Activated CD4-positive, alpha-beta T cell treated with anti-CD3 and anti-CD28 coated beads, Interleukin-2, Interleukin-4, amounts not matched to agents 100 ng/mL and 50 ng/mL, durations not matched to agents 16 hours and 8 hours (primary cell): ENCODE measurements around the gene CAMTA2.
A peak's percentile ranks its signal among the peaks of the same experiment; 100 is the strongest.
"Not testable (repeated sequence)": the region's sequence is repeated elsewhere in the genome, so short reads cannot be mapped to it uniquely, and the experiment has no call there.

Experiments
- DNase-seq: peaks from one replicate; pipeline ENCODE4 v3.0.0-alpha.2; 2020; ENCODE audit warnings: low spot score

The CAMTA2 gene, protein sequence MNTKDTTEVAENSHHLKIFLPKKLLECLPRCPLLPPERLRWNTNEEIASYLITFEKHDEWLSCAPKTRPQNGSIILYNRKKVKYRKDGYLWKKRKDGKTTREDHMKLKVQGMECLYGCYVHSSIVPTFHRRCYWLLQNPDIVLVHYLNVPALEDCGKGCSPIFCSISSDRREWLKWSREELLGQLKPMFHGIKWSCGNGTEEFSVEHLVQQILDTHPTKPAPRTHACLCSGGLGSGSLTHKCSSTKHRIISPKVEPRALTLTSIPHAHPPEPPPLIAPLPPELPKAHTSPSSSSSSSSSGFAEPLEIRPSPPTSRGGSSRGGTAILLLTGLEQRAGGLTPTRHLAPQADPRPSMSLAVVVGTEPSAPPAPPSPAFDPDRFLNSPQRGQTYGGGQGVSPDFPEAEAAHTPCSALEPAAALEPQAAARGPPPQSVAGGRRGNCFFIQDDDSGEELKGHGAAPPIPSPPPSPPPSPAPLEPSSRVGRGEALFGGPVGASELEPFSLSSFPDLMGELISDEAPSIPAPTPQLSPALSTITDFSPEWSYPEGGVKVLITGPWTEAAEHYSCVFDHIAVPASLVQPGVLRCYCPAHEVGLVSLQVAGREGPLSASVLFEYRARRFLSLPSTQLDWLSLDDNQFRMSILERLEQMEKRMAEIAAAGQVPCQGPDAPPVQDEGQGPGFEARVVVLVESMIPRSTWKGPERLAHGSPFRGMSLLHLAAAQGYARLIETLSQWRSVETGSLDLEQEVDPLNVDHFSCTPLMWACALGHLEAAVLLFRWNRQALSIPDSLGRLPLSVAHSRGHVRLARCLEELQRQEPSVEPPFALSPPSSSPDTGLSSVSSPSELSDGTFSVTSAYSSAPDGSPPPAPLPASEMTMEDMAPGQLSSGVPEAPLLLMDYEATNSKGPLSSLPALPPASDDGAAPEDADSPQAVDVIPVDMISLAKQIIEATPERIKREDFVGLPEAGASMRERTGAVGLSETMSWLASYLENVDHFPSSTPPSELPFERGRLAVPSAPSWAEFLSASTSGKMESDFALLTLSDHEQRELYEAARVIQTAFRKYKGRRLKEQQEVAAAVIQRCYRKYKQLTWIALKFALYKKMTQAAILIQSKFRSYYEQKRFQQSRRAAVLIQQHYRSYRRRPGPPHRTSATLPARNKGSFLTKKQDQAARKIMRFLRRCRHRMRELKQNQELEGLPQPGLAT

DNA sequence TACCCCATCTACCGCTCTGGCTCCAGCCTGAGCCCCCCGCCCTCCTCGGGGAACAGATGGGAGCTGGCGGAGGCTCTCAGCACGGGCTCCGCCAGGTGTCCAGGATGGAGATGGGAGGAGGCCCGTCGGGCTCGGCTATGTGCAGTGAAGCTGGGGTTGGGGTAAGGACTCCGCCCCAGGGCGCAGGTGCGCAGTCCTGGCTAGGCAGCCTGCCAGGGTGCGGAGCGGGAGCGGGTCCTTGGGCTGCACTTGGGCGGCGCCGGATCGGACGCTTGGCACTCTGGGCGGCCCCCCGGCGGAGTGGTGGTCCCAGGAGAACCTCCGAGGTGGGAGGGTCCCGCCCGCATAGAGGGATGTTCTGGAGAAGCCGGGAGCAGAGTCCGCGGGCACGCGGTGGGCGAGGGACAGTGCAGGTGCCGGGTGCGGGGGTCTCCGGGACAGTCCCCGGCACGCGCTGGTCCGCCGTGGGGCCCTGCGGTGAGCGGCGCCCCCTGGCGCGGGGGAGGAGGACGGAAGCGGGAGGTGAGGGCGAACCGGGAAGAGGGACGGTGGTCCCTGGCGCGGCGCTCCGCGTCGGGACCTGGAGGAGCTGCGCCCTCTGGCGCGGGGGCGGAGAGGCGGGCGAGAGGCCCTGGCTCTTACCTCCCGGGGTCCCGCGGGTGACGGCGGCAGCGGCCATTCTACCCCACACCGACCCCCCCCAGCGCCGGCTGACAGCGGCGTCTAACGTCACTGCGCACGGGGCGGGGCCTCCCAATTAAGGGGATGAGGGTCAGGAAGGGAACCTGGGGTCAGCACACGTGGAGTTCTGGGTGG lies at the start of gene CAMTA2:
Gene CAMTA2 (minus strand): TSS at position 725 of the 816 bp plus-strand sequence. CDS start 1,453 bp downstream, outside the sequence.
- DNase-seq, result peak; percentile 89

DNA sequence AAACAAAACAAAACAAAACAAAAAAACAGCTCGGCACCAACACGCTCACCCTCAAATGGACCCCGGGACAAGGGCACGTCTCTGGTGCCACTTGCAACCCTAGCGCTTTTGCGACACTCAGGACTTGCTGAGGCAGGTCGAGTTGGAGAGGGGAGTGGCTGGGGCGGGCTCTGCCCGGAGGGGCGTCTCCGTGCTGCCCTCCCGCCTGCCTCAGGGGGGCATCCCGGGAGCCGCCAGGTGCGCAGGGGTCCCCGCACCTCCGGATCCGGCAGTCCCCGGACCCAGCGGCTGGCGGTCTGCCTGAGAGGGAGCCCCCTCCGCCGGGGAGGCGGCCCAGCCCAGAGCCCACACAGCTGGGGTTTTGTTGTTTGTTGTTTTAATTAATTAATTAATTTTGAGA lies 47.8 kb upstream of the CAMTA2 start, which contains the start of gene SLC52A1:
Gene SLC52A1 (minus strand): TSS at position 112 of the 400 bp plus-strand sequence. CDS start 820 bp downstream, outside the sequence.
- no peak for DNase-seq

DNA sequence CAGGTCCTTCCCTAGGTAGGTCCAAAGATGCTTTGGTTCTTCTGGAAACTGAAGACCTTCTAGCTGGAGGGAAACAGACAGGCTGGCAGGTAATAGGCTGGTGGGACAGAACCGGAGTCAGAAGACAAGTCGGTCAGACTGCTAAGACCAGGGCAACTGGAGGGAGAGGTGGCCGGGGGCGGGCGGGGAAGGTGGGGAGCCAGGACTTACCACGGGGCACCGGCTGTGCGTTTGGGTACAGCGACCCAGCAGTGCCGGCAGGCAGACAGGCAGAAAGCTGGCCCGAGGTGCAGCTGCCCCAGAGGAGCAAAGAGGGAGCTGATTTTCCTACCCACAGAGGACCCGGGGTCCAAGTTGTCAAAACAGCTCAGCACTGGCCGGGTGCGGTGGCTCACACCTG lies 47.2 kb upstream of the CAMTA2 start:
- no peak for DNase-seq

DNA sequence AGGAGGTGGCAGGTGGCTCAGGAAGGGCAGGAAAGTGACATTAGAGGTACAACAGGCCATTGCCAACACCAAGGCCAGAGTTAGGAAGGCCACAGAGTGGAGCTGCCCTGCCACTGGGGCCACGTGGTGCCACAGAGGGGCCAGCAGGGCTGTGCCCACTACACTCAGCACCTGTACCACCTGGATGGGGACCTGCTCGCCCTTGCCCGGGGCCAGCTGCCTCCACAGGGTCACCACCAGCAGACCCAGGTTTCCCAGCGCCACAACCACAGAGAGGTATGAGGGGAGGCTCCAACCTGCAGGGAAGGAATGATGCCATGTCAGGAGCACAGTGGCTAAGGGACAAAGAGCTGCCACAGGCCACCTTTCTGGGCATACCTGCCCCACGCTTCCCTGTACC lies 46.6 kb upstream of the CAMTA2 start:
- no peak for DNase-seq

DNA sequence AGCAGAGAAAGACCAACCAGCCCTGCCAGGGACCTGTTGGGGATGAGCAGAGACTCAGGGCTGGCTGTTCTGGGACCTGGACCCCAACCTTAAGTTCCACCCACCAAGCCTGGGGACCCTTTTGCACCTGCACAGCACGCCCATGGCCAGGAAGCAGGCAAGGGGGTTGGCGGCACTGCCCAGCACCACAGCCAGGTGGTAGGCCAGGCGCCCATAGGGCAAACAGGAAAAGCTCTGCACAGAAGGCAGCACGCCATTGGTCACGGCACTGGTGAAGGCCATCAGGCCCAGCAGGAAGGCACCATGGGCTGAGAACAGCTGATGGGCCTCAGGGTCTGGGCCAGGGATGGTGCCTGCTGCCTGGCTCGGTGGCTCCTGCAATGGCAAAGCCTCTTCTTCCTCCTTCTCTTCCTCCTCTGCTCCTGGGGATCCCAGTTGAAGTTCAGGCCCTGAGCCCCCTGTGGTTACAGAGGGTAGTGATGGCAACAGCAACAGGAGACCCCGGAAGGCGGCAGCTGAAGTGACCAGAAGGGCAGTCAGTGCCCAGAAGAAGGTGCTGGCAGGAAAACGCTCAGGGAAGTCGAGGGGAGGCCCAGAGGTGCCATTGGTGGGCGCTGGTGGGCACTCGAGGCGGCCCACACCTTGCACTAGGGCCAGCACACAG lies 46.0 kb upstream of the CAMTA2 start:
- DNase-seq, result no peak

DNA sequence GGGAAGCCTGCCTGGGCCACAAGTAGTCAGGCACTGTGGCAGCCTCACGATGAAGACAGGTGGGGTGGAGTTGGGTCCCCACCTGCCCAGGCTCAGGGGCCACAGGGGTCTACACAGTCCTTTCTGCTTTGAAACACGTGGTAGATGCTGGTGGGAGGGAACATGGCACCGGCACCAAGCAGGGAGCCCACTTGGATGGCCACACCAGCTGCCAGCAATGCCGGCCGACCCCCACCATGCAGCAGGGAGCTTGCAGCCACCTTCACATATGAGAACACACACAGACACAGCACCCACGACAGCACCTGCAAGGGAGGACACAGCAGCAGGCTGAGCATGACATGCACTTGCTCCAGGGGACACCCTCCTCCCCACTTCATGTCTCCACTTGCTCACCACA lies 45.4 kb upstream of the CAMTA2 start:
- DNase-seq, result no peak

DNA sequence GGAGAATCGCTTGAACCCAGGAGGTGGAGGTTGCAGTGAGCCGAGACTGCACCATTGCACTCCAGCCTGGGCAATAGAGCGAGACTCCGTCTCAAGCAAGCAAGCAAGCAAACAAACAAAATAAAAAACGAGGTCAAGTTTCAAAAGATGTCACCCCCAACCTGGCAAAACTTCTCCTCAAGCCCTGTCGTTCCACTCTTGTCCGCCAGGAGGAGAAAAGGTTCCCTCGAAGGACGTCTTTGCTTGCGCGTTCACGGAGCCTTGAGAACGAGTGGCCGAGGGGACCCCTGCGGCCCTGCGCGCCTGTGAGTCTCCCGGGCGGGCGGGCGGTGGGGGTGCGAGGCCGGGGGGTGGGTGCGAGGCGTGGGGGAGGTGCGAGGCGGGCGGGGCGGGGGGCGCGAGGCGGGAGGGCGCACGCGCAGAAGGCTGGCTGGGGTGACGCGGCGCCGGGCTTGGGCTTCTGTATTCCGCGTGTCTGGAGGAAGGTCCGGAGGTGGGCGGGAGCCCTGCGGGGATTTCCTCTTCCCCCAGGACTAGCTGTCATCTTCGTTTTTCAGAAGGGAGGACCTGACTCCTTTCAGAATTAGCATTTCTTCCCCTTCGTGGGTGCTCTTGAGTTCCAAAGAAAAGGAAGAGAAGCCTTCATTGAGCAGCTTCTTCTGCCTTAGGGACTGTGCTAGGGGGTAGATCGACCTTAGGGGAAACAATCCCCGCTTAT lies 44.0 kb upstream of the CAMTA2 start:
- peak; percentile 84 for DNase-seq

DNA sequence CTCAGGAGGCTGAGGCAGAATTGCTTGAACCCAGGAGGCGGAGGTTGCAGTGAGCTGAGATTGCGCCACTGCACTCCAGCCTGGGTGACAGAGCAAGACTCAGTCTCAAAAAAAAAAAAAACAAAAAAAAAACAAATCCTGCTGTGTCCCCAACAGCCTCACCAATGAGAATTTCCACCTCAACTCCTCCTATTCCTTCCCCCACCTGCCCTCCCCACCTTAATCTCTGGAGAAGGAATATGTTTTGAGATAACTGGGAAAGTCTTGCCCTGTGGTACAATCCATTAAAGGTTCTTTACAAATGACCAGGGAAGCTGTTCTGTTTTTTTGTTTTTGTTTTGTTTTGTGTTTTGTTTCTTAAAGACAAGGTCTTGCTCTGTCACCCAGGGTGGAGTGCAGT lies 42.7 kb upstream of the CAMTA2 start:
- DNase-seq, result not testable (repeated sequence)

DNA sequence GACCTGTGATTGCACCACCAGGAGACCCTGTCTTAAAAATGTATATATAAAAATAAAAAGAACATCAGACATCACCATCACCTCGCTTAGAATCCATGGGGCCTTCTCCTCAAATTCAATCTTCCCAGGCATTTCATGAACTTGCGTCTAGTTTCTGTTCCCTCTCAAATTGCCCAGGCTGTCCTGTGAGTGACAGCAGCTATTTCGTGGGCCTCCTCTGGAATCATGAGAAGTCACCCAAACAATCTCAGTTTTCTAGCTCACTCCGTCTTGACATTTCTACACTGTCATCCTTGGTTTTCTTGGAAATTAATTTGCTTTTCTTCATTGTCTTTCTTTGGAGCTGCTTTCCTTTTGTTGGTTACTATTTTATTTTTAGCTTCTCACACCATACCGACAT lies 40.4 kb upstream of the CAMTA2 start:
- DNase-seq, result no peak

DNA sequence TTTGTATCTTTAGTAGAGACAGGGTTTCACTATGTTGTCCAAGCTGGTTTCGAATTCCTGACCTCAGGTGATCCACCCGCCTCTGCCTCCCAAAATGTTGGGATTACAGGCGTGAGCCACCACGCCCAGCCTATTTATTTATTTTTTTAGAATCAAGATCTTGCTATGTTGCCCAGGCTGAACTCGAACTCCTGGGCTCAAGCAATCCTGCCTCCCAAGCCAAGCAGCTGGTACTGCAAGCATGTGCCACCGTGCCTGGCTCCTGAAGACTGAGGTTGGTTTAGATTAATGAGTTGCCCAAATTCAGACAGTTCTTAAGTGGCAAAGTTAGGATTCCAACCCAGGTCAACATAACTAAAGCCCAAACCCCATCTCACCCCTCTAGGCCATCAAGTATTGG lies 39.8 kb upstream of the CAMTA2 start:
- no peak for DNase-seq

DNA sequence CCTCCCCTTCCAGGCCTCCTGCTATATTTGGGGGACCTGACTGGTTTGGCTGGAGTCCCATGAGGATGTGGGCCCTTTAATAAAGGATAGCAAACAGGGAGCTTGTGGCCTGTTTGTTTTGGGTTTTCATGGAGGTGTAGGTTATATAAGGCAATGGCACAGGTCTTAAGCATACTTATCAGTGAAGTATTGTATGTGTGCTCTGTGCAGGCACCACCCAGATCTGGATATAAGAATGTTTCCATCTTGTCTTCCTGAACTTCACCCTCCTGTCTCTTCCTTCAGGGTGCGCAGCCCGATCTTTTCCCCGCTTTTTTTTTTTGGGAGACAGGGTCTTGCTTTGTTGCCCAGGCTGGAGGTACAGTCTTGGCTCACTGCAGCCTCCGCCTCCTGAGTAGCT lies 37.1 kb upstream of the CAMTA2 start:
- DNase-seq, result no peak

DNA sequence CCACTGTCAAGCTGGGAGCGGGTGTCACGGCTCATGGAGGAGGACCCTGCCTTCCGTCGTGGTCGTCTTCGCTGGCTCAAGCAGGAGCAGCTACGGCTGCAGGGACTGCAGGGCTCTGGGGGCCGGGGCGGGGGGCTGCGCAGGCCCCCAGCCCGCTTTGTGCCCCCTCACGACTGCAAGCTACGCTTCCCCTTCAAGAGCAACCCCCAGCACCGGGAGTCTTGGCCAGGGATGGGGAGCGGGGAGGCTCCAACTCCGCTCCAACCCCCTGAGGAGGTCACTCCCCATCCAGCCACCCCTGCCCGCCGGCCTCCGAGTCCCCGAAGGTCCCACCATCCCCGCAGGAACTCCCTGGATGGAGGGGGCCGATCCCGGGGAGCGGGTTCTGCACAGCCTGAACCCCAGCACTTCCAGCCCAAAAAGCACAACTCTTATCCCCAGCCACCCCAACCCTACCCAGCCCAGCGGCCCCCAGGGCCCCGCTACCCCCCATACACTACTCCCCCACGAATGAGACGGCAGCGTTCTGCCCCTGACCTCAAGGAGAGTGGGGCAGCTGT lies 36.2 kb upstream of the CAMTA2 start:
- no peak for DNase-seq

DNA sequence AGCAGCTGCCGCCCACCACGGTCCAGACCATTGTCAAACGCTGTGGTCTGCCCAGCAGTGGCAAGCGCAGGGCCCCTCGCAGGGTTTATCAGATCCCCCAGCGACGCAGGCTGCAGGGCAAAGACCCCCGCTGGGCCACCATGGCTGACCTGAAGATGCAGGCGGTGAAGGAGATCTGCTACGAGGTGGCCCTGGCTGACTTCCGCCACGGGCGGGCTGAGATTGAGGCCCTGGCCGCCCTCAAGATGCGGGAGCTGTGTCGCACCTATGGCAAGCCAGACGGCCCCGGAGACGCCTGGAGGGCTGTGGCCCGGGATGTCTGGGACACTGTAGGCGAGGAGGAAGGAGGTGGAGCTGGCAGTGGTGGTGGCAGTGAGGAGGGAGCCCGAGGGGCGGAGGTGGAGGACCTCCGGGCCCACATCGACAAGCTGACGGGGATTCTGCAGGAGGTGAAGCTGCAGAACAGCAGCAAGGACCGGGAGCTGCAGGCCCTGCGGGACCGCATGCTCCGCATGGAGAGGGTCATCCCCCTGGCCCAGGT lies 34.8 kb upstream of the CAMTA2 start:
- no peak for DNase-seq

DNA sequence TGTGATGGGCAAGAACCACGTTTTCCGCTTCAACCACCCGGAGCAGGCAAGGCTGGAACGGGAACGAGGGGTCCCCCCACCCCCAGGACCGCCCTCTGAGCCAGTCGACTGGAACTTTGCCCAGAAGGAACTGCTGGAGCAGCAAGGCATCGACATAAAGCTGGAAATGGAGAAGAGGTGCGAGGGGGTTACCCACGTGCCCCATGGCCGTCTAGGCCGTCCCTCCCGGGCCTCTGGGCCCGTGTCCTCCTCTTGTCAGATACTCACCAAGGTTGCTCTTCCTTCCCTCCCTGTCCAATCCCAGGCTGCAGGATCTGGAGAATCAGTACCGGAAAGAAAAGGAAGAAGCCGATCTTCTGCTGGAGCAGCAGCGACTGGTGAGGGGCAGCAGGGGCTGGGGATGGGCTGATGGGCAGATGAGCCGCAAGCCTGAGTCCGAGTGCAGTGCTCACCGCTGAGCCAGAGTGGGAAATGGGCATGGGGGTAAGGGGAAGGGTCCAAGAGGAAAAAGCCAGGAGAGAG lies 33.1 kb upstream of the CAMTA2 start:
- no peak for DNase-seq

DNA sequence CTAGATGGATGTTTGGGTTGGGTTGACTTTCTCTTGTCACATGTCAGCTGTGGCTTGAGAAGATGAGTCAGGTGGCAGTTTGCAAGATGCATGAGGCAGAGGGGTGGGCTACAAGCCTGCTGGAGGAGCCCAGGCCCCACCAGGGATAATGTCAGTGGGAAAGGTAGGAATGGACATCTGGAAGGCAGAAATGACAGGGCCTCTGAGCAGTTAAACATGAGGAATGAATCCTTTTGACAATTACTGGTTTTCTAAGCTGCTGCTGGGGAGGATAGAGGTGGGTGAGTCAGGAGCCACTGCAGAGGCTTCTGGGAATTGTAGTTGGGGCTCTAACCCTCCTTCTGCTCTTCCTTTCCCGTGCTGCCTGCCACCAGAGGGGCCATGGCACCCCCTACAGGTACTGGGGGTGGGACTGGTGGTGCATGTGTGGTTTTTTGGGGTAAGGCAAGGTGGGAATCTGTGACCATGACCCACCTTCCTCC lies 32.0 kb upstream of the CAMTA2 start:
- peak; percentile 42 for DNase-seq

DNA sequence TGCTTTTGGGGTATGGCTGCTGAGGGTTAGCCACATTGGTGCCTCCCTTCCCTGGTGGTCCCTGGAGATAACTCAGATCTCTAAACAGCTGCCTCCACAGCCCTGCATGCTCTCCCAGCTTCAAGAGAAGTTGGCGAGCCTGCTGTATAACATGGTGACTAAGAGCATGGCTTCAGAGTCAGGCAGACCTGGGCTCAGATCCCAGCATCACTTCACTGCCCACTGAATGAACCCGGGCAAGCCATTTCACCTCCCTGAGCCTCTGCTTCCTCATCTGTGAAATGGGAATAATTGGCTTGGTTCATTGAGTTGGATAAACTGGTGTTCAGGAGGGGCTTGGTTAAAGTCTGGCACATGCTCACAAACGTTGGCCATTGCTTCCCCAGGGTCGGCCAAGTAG lies 26.9 kb upstream of the CAMTA2 start:
- DNase-seq, result no peak

DNA sequence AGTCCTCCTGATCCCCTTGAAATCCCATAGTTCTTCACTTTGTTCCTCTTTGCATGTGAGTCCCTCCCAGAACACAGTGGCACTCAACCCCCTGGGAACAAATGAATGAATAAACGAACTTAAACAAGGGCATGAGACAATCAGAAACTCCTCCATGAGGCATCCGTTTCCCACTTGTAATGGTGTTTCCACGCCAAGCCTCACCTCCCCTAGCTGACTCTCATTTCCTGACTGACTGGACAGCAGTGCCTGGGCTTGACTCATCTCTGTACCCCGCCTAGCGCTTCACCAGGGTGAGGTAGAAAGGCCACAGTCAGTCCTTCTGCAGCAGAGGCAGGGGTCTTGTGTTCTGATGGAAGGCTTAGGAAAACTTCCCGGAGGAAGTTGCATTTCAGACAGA lies 24.5 kb upstream of the CAMTA2 start:
- DNase-seq, result peak; percentile 82

DNA sequence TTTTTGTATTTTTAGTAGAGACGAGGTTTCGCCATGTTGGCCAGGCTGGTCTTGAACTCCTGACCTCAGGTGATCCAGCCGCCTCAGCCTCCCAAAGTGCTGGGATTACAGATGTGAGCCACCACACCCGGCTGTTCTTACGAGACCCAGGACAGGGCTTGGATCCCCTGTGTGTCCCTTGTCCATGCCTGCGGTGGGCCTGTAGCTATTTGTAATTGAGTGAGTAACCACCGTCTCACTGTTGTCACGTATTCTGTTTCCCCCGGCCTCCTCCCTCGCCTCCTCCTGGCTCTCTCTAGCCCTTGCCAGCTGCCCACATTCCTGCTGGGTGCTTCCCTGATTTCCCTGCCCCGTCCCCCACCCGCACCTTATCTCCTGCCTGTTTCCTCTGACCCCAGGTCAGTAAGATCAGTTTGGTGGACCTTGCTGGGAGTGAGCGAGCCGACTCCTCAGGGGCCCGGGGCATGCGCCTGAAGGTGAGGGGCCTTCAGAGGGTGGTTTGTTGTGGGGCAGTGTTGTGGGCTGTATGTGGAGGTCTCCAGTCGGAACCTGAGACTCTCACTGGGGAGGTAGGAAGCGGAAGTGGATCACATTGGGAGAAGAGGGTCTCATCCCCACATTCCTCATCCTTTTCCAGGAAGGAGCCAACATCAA lies 15.9 kb upstream of the CAMTA2 start:
- DNase-seq, result no peak
